HG02970 (cell line): ENCODE measurements around the gene PSMA6.
"Not testable (repeated sequence)": the region's sequence is repeated elsewhere in the genome, so short reads cannot be mapped to it uniquely, and the experiment has no call there.

Source experiments
- ATAC-seq: cut with Tn5 transposase; IDR thresholded peaks from one replicate; pipeline ENCODE4 v1.9.1; 2021; ENCODE audit warnings: mild to moderate bottlenecking, moderate library complexity, moderate number of reproducible peaks; ENCODE audit not compliant: unreplicated experiment, low FRiP score

The PSMA6 gene

DNA sequence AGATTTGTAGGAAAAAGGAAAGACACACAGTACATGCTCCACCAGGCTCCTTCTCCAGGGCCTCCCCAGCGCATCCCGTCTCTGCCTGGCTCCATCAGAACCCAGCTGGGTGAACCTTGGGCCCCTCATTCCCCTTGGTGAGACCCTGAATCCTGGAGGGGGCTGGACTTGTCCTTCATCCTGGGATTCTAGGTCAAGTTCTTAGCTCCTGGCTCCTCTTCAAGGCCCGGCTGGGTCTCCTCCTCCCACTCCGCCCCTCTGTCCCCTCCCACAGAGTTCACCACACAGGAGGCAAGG, 49.2 kb downstream of the PSMA6 start:
- no peak for ATAC-seq

DNA sequence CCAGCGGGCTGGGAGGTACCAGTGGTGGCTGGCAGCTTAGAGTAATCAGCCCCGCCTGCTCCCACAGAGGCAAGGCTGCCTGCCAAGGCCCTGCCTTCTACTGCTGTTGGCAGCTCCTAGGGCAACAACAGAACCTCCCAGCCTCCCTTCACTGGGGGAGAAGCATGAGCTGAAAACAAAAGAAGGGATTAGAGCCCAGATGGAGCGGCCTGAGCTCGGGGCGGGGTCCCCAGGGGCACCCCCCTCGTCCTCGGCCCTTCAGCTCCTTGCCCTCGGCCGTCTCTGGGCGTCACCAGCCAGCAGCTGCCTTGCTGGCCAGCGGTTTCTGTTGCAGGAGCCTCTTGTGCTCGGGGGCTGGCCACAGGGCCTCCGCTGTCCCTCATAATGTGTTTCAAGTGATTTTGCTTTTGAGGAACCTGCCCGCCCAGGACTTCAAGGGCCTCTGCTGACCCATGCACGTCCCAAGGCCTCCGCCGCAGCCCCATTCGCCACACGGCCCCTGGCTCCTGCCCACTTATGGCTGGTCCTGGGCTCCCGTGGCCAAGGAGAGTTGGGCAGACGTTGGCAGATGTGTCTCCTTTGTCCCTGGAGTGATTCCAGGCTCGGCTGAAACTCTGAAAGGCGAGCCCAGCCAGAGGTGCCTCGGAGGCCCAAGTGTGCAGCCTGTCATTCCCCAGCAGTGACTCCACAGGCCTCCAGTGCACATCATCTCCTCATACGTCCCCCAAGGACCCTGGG, 49.7 kb downstream of the PSMA6 start:
- no peak for ATAC-seq

DNA sequence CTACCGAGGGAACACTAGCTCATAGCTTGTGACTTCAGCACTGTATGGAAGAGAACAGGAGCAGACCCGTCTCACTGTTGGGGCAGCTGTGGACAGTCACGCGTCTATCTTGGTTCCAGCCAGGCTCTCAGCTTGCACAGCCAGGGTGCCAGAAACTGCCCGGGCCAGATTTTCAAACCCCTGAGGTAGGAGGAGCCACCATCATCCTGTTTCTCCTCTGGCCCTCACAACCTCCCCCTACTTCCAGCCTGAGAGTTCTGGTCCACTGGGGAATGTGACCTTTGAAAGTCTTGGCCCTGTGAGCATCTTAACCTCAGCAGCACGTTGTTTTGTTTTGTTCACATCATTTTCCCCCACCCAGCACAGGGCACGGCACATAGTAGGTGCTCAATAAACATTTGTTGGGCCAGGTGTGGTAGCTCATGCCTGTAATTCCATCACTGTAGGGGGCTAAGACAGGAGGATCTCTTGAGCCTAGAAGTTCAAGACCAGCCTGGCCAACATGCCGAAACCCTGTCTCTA, 50.4 kb downstream of the PSMA6 start:
- no peak for ATAC-seq

DNA sequence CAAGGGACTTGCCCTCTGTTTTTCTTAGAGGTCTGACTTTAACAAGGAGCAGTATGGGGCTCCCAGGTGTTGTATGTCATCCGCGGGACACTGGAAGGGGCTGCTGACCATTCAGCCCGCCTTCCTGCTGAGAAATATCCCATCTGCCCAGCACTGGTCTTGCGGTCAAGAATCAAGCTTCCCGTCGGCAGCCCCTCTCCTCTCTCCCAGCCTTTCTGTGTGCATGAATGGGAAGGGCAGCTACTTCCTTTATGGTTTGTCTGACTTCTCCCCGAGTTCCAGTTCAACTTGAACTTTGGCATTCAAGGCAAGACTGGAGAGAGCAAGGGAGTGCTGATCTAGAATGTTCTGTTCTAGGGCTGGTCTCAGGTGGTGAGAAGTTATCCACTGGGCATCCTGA, 51.5 kb downstream of the PSMA6 start:
- ATAC-seq = no peak

DNA sequence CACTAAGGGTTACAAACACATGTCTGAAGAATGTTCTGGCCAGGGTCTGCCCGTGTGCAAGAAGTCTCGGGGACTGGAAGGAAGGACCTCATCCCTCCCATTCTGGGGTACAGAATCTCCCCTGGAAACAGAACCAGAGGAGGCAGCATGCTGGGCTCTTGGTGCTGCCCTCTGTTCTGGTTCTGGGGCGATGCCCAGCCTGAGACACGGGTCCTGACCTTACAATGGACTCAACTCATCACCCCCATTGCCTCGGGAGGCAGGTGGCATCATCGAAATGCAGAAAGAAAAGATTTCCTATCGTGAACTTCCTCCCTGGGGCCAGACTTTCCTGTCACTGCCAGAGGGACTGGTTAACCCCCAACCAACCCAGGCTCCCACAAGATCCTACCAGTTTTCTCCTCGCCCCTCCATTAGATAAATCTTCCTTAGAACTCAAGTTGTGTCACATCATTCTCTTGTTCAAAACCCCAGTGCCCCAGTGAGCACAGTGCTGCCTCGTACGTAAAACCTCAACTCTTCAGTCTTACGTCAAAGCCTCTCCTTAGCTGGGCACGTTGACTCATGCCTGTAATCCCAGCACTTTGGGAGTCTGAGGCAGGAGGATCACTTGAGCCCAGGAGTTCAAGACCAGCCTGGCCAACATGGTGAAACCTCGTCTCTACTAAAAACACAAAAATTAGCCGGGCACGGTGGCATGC, 52.1 kb downstream of the PSMA6 start:
- no peak for ATAC-seq

DNA sequence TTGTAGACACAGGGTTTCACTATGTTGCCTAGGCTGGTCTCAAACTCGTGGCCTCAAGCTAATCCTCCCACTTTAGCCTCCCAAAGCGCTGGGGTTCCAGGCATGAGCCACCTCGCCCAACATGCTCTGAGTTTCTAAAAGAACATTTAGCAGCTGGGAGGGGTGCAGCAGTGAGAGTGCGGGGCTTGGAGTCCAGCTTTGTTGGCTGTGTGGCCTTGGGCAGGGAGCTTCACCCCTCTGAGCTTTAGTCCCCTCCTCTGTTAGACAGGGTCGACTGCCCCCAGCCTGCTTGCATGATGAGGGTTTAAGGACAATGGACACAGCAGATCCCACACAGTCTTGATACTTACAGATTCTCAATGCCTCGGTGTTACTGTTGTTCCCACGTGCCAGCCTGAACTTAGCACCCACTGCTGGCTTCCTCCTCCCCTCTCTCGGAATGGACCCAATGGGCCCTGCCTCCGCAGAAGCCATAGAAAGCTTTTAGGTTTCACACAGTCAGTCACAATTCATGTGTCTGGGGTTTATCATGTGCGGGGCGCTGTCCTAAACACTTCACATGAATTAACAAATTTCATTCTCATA, 54.6 kb downstream of the PSMA6 start:
- ATAC-seq = no peak

DNA sequence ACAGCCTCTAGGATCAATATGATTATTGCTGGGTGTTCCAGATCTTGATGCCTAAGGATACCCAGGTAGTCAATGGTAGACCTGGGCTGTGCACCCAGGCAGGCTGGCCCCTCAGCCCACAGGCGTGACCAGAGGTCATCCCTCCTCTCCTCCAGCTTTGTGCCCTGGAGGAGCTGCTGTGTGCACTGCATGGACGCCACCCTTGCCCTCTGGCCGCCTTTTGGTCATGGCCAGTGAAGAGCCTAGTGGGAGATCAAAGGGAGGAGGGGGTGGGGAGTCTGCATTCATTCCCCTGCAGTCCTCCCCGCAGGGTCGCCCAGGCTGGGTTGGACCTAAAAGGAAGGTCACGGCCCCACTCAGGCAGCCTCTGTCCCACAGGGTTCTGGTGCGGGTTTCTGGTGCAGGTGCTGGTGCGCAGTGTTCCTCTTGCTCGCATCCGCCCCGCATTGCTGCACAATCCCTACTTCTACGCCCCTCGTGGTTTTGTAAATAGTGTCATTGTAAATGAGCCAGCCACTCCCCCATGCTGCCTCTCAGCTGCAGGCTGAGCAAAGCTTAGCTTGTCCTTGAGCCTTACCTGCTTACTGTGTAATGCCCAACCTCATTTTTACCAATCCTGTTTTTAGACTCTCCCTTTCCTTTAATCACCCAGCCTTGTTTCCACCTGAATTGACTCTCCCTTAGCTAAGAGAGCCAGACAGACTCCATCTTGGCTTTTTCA, 55.3 kb downstream of the PSMA6 start:
- no peak for ATAC-seq

DNA sequence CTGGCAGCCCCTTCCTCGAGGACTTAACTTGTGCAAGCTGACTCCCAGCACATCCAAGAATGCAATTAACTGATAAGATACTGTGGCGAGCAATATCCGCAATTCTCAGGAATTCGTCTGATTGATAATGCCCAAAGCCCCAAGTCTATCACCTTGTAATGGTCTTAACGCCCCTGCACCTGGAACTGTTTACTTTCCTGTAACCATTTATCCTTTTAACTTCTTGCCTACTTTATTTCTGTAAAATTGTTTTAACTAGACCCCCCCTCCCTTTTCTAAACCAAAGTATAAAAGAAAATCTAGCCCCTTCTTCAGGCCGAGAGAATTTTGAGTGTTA, 55.8 kb downstream of the PSMA6 start:
- ATAC-seq = not testable (repeated sequence)

DNA sequence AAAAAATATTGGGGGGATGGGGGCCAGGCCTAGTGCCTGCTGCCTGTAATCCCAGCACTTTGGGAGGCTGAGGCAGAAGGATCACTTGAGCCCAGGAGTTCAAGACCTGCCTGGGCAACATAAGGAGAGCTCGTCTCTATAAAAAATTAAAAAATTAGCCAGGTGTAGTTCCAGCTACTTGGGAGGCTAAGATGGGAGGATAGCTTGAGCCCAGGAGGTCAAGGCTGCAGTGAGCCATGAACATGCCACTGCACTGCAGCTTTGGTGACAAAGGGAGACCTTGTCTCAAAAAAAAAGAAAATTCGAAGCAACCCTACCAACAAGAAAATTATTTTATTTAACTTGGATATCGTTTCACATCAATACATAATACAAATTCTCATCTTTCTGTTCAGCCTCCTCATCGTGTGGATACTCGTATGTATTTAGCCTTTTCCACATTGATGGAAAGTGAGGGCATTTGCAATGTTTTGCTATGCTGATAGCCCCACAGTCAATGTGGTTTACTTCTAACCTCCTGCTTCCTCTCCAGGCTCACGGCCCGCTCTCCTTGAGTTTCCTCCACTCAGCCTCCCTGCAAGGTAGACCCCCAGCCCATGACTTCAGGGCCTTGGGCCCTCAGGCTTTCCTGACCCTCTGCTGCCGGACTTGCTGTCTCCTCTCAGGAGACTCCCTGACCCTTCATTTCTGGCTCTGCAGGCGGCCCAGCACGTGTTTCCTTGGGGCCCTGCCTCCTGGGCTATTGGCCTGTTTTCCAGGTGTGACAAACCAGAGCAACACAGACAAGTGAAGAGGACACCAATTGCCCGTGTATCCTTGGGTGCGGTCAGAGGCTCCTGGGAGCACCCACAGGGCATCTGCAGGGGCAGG, 57.5 kb downstream of the PSMA6 start:
- no peak for ATAC-seq

DNA sequence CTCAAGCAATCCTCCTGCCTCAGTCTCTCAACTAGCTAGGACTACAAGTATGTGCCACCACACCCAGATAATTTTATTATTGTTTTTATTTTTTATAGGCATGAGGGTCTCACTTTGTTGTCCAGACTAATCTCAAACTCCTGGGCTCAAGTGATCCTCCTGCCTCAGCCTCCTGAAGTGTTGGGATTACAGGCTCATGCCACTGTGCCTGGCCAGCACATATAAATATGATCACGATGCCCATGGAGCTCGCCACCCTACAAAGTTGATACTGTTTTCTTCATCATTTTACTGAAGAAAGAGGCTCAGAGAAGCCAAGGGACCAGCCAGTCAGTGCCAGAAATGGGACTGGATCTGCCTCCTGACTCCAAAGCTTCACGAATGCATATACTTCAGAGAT, 59.3 kb downstream of the PSMA6 start:
- no peak for ATAC-seq

DNA sequence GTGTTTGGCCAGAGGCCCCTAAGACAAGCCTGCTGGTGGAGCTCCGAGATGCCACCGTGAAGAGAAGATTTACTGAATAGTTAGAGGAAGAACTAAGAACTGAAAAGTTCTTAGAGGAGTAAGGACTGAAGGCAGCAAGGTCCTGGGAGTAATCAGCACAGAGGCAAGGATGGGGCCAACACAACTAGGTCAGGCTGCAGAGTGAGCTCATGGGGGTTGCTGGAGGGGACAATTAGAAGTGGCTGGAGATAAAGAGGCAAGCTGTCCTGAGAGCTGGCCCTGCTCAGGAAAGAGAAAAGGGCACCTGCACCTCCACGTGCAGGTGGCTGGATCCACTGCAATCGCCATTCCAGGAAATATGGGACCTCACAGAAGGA, 59.7 kb downstream of the PSMA6 start:
- ATAC-seq = no peak

DNA sequence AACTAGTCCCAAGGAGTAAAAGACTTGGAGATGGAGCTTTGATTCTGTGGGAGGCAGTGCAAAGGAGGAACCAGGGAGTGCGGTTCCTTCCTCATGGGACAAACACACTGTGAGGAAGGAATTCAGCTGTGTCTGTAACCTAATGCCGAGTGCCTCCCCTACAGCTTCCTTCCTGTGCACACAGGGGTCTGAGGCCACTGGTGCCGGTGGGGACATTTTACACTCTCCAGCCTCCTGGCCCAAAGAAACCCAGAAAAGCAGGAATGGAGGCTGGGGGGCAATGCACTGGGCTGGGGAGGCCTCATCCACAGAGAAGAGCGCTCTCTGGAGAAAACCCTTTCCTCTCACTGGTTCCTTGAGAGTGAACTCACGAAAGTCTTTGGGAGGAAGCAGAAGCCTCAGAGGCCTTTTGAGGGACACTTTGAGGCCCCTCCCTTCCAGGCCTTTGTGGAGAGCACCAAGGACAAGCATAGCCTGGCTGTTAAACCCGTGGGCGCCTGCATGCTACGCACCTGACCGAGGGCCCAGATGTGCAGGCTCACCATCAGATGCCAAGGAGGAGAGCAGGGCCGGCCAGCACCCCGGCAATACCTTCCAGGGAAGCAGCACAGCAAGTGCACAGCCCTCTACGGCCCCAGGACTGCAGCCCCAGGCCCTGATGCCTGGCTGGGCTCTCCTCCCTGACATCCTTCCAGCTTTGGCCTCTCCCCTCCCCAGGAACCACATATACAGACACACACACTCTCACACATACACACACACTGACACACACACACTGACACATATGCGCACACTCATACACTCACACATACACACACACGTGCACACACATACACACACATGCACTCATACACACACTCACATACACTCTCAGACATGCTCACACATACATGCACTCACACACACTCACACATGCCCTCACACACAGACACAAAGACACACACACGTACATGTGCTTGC, 60.4 kb downstream of the PSMA6 start:
- no peak for ATAC-seq

DNA sequence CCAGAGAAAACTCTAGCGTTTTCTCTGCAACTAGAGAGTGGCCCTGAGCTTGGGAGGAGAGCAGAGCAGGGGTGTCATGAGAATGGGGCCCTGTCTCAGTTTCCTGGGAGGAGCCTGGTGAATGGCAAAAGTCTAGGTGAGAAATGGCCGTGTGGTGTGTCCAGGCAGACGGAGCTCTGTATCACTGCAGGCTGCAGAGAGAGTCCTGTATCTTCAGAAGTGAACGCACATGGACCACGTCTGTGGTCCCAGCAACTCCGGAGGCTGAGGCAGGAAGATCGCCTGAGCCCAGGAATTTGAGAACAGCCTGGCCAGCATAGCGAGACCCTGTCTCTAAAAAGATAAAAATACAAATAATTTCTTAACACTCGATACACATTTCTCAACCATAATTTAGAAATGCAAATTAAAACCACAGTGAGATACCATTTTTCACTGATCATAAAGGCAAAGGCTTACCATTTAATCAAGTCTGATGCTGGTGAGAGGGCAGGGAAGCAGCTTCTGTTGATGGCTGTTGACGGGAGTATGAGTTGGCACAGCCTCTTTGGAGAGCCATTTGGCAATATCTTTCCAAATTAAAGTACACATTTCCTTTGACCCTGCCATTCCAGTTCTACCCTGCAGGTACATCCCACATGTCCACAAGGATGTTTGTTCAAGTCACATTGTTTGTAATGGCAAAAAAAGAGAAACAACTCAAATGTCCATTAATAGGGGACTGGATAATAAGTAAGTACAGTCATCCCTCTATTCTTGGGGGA, 61.4 kb downstream of the PSMA6 start:
- ATAC-seq = no peak

DNA sequence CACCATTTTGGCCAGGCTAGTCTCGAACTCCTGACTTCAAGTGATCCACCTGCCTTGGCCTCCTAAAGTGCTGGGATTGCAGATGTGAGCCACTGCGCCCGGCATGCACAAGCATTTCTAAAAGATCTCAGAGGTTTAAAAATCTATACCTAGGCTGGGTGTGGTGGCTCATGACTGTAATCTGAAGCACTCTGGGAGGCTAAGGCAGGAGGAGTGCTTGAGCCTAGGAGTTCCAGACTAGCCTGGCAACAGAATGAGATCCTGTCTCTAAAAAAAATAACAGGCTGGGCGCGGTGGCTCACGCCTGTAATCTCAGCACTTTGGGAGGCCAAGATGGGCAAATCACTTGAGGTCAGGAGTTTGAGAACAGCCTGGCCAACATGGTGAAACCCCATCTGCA, 63.1 kb downstream of the PSMA6 start:
- ATAC-seq = not testable (repeated sequence)

DNA sequence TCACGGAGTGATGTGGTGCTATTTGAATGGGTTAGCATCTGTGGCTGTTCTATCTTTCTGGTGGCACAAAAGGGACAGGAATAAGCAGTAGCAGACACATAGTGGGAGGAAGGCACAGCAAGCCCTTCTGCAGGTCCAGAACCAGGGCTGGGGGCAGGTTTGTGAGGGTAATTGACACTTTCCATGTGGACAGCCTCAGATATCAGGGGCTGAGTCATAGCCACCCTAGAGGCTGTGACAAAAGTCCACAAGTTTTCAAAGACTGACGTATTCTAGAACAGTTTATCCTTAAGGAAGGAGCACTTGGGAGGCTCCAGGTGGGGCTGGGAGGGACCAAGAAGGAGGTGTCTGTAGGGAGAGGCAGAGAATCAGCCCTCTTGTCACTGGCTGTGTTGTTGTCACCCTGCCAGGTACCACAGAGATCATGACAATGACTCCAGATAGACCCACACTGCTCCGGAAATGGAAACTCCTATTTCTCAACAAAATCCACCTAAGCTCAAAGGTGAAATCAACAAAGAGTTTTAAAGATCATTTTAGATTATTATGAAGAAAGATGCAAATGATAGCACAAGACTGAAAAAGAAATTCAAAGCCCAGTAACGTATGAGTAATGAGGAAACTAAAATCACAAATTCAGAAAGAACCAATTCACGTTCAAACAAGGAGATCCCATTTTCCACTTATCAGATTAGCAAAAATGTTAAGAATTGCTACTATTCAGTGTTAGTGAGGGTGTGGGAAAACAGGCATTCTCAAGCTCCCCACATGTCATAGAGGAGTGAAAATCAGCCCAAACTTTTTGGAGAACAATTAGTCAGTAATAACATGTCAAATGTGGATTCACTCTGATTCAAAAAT, 64.0 kb downstream of the PSMA6 start:
- ATAC-seq = no peak

DNA sequence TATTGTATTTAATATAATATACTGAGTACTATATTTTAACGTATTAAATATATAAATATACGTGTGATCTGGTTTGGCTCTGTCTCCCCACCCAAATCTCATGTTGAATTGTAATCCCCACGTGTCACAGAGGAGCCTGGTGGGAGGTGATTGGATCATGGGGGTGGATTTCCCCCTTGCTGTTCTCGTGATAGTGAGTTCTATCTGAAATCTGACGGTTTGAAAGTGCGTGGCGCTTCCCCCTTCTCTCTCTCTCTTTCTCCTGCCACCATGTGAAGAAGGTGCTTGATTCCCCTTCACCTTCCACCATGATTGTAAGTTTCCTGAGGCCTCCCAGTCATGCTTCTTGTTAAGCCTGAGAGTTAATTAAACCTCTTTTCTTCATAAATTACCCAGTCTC, 67.5 kb downstream of the PSMA6 start:
- not testable (repeated sequence) for ATAC-seq

DNA sequence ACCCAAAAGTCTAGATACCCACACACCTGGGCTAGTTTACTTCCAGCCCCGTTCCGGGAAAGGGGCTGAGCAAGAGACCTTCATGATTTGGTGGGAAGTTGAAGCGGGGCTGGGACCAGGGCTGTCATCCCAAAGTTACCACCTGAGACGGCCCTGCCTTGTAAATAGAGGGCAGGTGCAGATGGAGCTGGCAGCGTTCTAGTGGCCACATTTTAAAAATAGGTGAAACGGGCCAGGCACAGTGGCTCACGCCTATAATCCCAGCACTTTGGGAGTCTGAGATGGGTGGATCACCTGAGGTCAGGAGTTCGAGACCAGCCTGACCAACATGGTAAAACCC, 68.9 kb downstream of the PSMA6 start:
- no peak for ATAC-seq

DNA sequence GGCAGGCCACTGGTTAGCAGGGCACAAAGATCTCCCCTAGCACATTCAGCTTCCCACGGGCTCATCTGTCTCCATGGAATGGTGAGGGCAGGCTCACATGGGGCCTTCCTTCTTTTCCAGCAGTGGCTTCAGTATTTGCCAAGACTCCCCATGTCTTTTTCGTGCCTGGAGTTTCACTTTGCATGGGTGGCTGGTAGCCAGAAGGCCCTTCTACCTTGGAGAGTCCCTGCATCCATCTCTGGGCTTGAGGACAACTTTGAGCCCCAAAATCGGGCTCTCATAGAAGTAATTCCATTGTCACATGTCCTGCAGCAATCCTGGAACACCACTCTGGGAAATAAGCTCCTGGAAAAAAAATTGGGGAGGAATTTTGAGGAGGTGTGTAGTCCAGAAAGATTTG, 70.3 kb downstream of the PSMA6 start:
- no peak for ATAC-seq
